CD1c-positive myeloid dendritic cell (primary cell): ENCODE measurements around the gene MLLT6.

Experiments used
- DNase-seq: peaks from one replicate; pipeline ENCODE4 v3.0.0-alpha.2; 2016; ENCODE audit errors: extremely low spot score

MLLT6 gene

GRCh38 chr17:38741921-38742410 lies 36.9 kb downstream of the MLLT6 start:
- DNase-seq = no peak

DNA sequence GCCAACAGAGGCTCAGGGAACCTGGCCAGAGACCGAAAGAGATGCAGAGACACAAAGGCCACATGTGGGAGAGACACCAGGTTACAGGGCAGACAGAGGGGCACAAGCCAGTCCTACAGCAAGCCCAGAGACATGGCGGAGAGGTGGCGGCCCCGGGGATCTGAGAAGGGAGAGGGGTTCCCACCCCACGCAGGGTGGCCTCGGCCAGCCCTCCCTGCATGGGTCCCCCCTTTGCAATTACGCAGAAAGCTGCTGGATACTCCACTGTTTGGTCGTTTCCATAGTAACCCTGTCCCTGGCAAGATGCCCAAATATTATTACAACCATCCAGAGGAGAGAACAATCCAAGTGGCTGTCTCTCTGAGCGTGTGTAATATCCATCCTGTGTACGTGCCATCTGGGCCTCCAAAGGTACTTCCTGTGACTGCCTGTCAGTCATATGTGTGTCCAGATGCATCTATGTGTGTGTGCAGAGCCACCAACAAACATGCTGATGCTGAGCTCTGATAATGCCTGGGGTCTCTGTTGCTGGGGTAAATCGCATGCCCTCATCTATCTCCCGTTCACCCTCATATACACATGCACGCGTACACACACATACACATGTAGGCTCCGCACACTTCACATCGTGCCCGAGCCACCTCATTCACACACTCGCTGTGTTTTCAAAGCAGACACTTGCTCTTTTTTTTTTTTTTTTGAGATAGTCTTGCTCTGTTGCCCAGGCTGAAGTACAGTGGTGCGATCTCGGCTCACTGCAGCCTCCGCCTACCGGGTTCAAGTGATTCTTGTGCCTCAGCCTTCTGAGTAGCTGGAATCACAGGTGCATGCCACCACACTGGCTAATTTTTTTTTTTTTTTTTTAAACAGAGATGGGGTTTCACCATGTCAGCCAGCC lies 37.6 kb downstream of the MLLT6 start:
- DNase-seq = peak; percentile 29

DNA sequence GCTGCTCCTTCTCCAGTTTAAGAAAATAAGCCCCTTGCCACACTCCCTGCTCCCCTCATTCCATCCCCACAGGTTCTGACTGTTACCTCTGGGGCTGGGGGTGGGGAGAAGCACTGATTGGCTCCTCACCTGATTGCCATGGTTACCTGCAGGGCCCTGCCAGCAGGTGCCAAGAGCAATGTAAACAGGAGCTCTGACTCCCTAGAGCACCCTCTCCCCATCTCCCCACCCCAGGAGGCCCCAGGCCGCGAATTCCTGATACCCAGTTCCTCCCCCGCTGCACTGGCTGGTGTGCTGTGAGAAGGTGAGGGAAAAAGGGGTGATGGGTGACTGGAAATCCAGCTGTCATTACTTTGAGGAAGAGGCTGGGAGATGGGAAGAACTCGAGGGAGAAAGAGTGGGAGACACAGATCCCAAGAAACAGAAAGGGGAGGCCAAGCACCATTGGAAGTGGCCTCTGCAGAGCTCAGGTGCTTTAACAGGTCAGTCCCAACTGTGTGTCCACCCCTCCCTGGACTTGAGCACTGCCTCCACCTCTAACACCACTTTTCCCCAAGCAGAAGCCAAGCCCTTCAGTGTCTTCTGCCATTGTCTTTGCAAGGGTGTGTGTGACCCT lies 38.6 kb downstream of the MLLT6 start:
- no peak for DNase-seq

GRCh38 chr17:38745545-38745944 lies 40.5 kb downstream of the MLLT6 start:
- no peak for DNase-seq

DNA sequence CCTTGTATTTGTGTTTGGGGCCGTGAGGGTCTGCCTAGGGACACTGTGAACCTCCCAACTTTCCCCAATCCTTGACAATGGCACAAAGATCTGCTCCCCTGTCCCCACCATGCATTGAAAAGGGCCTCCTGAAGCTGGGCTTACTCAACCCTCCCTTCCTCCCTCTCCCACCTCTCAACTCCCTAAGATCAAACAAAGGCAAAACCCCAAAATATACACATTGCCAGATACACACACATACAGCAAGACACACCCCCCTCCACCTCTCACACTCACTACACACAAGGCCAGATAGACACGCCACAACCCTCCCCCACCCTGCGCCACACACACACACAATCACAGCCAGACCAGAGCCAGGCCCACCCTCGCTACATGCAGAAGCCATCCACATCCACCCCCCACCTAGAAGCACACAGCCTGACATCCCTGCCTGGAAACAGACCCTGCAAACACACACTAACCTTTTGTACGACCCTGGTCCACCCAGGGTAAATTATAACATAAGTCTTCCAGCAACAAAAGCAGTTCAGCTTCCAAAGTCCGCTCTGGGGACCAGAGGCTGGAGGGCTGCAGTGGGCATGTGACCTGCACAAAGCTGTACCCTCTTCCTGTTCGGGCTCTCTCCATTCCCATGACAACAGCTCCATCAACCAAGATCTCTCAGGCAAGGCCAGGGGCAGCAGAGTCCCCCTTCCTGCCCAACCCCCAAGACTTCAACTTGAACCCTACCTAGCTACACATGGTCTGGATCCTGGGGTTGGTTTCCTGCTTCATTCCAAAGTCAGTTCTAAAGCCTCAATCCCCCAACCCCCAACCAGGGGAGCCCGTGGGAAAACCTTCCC lies 41.2 kb downstream of the MLLT6 start:
- DNase-seq = no peak

DNA sequence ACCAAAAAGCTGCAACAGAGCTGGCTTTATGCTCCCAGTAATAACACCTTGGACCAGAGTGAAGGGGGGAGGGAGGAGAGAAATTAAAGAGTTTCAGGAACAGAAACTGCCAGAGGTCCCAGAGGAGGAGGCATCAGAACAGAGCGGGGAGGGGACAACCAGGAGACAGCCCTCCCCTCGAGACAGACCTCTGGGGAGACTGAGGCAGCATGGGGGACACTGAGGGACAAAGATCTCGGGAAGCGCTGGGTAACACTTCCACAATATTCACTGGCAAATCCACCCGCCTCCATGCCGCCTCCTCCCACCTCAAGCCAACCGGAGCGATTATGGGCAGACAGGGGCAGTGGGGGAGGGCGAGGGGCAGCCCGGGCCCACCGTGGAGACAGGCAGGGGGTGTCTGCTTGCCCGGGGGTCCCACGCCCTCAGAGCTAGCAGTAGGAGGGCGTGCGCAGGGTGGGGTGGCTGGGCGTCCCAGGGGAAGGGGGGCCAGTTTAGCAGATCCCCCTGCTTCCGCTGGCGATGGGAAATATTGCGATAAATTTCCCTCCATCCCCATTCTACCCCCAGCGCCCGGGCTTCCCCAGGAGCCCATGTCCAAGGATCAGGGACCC lies 41.9 kb downstream of the MLLT6 start:
- DNase-seq = peak; percentile 30

DNA sequence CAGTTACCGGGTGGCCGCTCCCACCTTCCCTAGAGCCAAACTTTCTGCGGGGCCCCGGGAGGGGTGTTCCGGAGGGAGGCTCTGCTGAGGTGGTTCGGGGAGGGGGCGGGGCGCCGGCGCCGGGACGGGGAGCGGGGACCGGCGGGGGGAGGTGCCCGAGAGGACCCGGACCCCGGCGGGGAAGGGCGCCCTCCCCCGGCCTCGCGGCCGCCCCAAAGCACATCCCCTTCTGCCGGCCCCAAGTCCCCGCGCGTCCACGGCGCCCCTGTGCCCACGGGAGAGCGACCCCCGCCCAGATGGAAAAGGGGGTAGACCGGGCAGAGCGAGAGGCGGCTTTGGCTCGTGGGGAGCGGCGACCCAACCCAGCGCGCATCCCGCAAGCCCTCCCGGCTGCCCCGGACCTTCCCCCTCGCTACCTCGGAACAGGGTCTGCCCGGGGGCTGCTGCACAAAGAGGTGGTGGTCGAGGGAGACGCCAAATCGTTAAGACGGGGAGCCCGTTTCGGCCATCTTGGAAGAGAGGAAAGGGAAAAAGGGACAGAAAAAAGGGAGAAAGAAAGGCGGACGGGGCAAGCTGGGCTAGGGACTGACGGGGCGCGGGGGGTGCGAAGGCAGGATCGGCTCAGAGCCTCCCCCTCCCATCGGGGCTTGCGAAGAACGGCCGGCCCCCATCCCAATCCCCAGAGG lies 42.5 kb downstream of the MLLT6 start:
- DNase-seq = no peak

DNA sequence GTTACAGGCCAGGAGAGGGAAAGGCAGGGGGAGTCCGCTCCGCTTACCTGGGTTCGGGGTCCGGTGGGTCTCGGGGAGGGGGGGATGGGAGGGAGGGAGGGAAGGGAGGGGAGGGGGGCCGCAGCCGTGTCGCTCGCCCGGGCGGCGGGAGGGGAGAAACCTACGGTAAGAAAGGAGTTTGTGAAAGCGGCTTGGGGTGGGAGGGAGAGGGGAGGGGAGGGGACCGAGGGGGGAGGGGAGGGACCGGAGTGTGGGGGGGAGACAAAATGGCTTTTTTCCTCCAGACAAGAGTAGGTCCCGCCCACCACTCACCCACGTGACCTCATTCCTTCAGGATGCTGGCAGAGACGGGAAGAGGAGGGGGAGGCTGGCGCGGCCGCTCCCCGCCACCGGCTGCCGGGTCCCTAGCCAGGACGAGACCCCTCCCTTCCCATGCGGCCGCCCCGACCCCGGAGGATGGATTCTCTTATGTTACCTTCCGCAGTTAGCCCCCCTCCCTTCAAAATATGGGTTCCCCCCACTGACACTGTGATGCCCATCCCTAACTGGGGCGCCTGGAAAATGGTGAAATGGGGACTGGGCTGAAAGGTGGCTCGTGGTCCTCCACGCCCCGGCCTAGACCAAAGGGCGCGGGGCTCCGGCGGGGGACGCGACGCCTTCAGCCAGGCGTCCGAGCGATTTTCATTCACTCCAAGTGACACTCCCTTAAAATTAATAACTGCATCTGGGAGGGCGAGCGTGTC lies 43.2 kb downstream of the MLLT6 start, which contains the start of gene PCGF2:
PCGF2 (minus strand) TSS at position 188 of the 743 bp plus-strand sequence. CDS start 7,934 bp downstream, outside the sequence.
- DNase-seq = no peak

GRCh38 chr17:38748892-38749222 lies 43.8 kb downstream of the MLLT6 start:
- DNase-seq = no peak

DNA sequence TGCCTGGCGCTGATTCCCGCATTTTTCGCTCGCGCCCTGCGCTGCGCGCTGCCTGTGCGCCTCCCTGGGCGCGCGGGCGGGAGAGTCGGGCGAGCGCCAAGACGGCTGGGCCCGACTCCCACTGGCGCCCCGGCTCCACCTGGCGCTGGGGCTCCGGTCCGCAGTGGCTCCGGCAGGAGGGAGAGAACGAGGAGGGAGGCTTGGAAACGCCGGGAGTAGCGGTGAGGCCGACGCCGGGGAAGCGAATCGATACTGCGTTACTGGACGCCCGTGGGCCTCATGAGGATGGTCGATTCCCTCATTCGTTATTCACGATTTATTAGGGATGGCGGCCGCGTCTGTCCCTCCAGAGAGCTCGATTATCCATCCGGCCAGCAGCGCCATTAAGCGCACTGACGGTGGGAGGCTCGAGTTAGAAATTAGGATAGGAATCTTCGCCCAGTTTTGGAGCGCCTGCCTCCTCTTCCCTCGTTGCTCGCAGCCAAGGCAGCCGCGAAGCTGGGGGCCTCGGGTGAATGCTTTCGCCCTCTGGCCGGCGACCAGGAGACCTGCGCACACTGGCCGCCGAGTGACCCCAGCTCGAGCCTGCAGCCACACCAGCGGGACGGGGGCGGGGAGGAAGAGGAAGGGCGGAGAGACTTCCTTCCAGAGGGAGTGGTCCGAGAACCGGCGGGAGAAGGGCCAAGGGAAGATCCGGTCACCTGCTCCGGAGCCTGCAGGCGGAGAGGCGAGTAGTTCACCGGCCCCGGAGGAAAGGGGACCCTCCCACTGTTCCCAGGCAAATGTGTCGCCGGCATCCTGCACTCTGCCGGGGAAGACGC lies 44.4 kb downstream of the MLLT6 start:
- DNase-seq = peak; percentile 73

- DNase-seq = no peak
Measured at GRCh38 chr17:38750044-38750311, 44.9 kb downstream of the MLLT6 start.

GRCh38 chr17:38750312-38751121 lies 45.4 kb downstream of the MLLT6 start:
- no peak for DNase-seq

GRCh38 chr17:38751144-38751807 lies 46.2 kb downstream of the MLLT6 start:
- DNase-seq = no peak

DNA sequence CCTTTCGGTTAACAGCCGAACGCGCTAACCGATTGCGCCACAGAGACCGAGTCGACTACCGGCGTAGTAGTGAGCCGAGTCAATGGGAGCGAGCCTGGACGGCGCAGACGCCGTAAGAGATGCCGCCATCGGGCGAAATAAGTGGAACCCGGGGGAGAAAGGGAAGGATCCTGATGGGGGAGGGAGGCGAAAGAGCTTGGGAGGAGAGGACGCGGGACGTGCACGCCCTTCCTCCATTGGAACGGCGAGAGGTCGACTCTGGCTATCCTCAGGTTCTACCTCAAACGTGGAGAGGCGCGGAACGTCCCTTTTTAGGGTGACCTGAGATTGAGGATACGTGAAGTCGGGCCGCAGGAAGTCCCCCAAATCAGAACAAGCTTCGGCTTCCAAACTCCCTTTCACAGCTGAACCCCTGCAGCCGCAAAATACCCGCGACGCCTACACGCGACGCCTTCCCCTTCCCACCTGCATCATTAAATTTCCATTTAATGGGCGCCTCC lies 46.8 kb downstream of the MLLT6 start:
- DNase-seq = peak; percentile 90

DNA sequence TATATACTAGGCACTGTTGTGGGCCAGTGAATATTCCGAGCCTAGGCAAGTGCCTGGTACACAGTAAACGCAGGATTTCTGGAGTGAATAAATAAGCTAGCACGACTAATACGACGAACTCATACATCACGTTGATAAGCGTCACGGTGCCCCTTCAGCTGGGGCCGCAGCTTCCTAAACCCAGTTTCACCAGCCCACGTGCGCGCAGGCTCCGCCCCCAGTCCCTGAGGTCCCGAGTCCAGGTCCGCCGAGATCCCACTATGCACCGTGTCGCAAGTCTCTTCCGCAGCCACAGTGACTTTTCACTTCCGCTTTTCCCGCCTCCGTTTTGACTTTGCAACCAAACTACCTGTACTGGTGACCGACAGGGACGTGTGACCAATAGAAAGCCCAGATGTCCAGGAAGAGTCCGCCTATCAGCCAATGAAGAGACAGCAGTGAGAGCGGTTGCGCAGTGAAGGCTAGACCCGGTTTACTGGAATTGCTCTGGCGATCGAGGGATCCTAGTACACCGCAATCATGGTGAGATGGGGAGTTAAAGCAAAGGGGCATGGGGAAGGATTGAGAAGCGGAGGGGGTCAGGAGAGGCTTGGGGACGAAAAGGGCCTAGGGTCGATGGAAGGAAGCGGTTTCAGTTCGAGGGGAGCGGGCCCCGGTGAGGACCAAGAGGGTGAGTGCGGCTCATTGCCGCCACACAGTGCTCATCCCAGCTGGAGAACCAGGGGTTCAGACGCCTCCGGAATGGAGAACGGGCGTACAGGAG lies 47.4 kb downstream of the MLLT6 start, which contains the start of gene PSMB3:
PSMB3 (plus strand) TSS at position 434 of the 763 bp plus-strand sequence; CDS start at position 520, 86 bp downstream.
- DNase-seq = peak; percentile 100

- DNase-seq = no peak
Measured at GRCh38 chr17:38753071-38753506, 48.0 kb downstream of the MLLT6 start.

- no peak for DNase-seq
Measured at GRCh38 chr17:38761612-38762011, 56.5 kb downstream of the MLLT6 start.
